HEK293 (cell line): ENCODE data around the gene TLK1.

Experiments
- GLIS2 ChIP-seq: fragments of 450-650 bp; formaldehyde crosslinking; IDR thresholded peaks from 2 replicates; pipeline ENCODE4 v1.5.1; 2016; ENCODE audit warnings: missing biosample characterization, missing genetic modification characterization
- ZNF350 ChIP-seq: fragments of 450-650 bp; formaldehyde crosslinking; IDR thresholded peaks from 2 replicates; pipeline ENCODE4 v1.5.0; 2017; ENCODE audit warnings: missing biosample characterization, mild to moderate bottlenecking, missing genetic modification characterization
- TF ChIP-seq, protein P1 (sequence below): fragments of 450-650 bp; formaldehyde crosslinking; IDR thresholded peaks from 2 replicates; pipeline ENCODE4 v1.5.1; 2016; ENCODE audit warnings: missing biosample characterization, missing genetic modification characterization

DNA sequence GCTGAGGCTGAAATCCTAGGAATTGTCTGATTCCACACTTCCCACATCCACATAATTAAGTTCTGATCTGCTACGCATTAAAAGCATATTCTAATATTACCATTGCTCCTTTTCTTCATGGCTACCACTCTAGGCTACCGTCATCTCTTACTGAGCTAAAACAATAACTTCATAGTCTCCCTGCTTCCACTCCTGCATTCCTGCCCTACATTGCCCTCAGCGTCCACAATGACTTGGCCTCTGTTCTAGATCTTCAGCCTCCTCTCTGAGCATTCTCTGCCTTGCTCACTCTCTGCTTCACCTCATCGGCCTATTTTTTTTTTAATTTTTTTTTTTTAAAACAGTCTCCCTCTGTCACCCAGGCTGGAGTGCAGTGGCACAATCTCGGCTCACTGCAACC is 15.8 kb upstream of the TLK1 start:
- TF ChIP-seq GLIS2 (tag by site-specific recombination): no peak
- no peak for TF ChIP-seq ZNF350 (tag by site-specific recombination)
- TF ChIP-seq, protein P1, sequence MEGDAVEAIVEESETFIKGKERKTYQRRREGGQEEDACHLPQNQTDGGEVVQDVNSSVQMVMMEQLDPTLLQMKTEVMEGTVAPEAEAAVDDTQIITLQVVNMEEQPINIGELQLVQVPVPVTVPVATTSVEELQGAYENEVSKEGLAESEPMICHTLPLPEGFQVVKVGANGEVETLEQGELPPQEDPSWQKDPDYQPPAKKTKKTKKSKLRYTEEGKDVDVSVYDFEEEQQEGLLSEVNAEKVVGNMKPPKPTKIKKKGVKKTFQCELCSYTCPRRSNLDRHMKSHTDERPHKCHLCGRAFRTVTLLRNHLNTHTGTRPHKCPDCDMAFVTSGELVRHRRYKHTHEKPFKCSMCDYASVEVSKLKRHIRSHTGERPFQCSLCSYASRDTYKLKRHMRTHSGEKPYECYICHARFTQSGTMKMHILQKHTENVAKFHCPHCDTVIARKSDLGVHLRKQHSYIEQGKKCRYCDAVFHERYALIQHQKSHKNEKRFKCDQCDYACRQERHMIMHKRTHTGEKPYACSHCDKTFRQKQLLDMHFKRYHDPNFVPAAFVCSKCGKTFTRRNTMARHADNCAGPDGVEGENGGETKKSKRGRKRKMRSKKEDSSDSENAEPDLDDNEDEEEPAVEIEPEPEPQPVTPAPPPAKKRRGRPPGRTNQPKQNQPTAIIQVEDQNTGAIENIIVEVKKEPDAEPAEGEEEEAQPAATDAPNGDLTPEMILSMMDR (tag by site-specific recombination): no peak
